K562 (cell line): Measurements from ENCODE around the gene LRCOL1. TPM values are rescaled to one million over a fixed set of nuclear protein-coding genes. Genes with fewer than 3 reads are reported as not detected.

ENCODE experiments used
- ADNP ChIP-seq: fragments of 200-800 bp; sonication (Bioruptor generic); IDR thresholded peaks from 2 replicates; pipeline ENCODE4 v1.6.1; 2016; ENCODE audit warnings: missing genetic modification characterization, missing compliant biosample characterization
- CREM ChIP-seq: IDR thresholded peaks from 2 replicates; pipeline ENCODE4 v1.6.1; 2014; ENCODE audit warnings: antibody characterized with exemption, low read depth
- KAT8 ChIP-seq: fragments of 450-650 bp; IDR thresholded peaks from 2 replicates; pipeline ENCODE4 v1.6.1; 2016; ENCODE audit warnings: low read depth, mild to moderate bottlenecking
- NCOA4 ChIP-seq: fragments of 450-650 bp; IDR thresholded peaks from 2 replicates; pipeline ENCODE4 v1.6.1; 2018; ENCODE audit warnings: mild to moderate bottlenecking; ENCODE audit not compliant: partially characterized antibody
- XRCC4 ChIP-seq: IDR thresholded peaks from one replicate; pipeline ENCODE4 v1.6.1; 2011; ENCODE audit not compliant: insufficient read depth, insufficient read length; ENCODE audit errors: extremely low read depth
- polyA plus RNA-seq, 8 experiments: library from polyadenylated mRNA; depleted of rRNA in 4 of 8; stranded (reverse) in 5 of 8; unstranded in 3 of 8; fragments of >200 nt; fragmentation: Nextera tagmentation in 2 of 8; fragmentation: Illumina TruSeq in 1 of 8; extraction: Ambion mirVana in 2 of 8; extraction: Trizol in 1 of 8; gene quantifications; 2 replicates each; pipeline versions ENCODE4 v1.2.1 to v1.2.3, GENCODE V29; 2011 to 2014; ENCODE audit warnings: inconsistent platforms in 1 of 8, missing spikeins in 1 of 8
- total RNA-seq, 7 experiments: library from RNA; depleted of rRNA in 6 of 7; stranded (reverse); fragments of >200 nt in 6 of 7; fragmentation: Illumina TruSeq in 2 of 7; extraction: Trizol in 2 of 7; gene quantifications; 2 replicates each; pipeline versions ENCODE4 v1.2.1 to v1.2.3, GENCODE V29; 2011 to 2021; ENCODE audit warnings: low replicate concordance in 1 of 7
- TF ChIP-seq, protein P1 (sequence below): fragments of 450-650 bp; IDR thresholded peaks from 2 replicates; pipeline ENCODE4 v1.6.1; 2016; ENCODE audit warnings: low read depth
- TF ChIP-seq, protein P2 (sequence below), 2 experiments: fragments of 150-350 bp in 1 of 2; IDR thresholded peaks; 2 replicates each; pipeline ENCODE4 v1.6.1; 2012 to 2016; ENCODE audit warnings: low read depth in 2 of 2, low read length in 2 of 2, mild to moderate bottlenecking in 1 of 2, moderate library complexity in 1 of 2
- TF ChIP-seq, protein P3 (sequence below): fragments of 250-450 bp; sonication (Bioruptor Pico); IDR thresholded peaks from 2 replicates; pipeline ENCODE4 v1.6.1; 2021; ENCODE audit warnings: mild to moderate bottlenecking
- TF ChIP-seq, protein P4 (sequence below): fragments of 450-650 bp; IDR thresholded peaks from 2 replicates; pipeline ENCODE4 v1.6.1; 2016; ENCODE audit warnings: mild to moderate bottlenecking
- TF ChIP-seq, protein P5 (sequence below), 2 experiments: fragments of 450-650 bp; IDR thresholded peaks; 2 replicates each; pipeline ENCODE4 v1.6.1; 2016

Gene LRCOL1
- total and polyA plus RNA-seq, 9 of the 15 experiments (the other 6 are each of a cell fraction or from before 2014, with no cell fraction given) = not detected

DNA sequence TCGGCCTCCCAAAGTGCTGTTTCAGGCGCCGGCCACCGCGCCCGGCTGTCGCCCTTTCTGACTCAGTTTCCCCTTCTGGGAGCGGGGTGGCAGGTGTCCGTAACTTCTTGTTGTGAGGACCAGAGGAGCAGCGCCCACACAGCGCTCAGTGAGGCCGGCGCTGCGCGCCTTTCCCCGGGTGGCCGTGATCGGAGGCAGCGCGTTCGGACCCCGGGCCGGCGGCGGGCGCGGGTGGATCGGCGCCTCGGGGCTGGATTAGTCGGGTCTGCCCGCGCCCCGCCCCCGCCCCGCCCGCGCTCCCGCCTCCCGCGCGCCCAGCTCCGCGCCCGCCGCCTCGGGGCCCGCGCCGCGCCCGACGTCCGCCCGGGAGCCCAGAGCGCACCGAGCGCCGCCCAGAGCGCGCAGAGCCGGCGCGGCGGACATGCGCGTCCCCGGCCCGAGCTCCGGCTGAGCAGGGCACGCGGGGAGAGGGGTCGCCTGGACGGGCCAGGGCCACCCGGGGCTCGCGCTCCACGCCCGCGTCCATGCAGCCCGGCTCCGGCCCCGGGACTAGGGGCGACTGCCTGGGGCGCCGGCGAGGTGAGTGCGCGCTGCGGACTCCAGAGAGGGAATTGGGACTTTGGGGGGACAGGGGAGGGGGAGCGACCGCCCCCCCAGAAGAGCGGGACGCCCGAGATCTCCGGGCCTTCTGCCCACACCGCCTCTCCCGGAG is 50.6 kb downstream of the LRCOL1 start (continued):
- TF ChIP-seq, protein P1, sequence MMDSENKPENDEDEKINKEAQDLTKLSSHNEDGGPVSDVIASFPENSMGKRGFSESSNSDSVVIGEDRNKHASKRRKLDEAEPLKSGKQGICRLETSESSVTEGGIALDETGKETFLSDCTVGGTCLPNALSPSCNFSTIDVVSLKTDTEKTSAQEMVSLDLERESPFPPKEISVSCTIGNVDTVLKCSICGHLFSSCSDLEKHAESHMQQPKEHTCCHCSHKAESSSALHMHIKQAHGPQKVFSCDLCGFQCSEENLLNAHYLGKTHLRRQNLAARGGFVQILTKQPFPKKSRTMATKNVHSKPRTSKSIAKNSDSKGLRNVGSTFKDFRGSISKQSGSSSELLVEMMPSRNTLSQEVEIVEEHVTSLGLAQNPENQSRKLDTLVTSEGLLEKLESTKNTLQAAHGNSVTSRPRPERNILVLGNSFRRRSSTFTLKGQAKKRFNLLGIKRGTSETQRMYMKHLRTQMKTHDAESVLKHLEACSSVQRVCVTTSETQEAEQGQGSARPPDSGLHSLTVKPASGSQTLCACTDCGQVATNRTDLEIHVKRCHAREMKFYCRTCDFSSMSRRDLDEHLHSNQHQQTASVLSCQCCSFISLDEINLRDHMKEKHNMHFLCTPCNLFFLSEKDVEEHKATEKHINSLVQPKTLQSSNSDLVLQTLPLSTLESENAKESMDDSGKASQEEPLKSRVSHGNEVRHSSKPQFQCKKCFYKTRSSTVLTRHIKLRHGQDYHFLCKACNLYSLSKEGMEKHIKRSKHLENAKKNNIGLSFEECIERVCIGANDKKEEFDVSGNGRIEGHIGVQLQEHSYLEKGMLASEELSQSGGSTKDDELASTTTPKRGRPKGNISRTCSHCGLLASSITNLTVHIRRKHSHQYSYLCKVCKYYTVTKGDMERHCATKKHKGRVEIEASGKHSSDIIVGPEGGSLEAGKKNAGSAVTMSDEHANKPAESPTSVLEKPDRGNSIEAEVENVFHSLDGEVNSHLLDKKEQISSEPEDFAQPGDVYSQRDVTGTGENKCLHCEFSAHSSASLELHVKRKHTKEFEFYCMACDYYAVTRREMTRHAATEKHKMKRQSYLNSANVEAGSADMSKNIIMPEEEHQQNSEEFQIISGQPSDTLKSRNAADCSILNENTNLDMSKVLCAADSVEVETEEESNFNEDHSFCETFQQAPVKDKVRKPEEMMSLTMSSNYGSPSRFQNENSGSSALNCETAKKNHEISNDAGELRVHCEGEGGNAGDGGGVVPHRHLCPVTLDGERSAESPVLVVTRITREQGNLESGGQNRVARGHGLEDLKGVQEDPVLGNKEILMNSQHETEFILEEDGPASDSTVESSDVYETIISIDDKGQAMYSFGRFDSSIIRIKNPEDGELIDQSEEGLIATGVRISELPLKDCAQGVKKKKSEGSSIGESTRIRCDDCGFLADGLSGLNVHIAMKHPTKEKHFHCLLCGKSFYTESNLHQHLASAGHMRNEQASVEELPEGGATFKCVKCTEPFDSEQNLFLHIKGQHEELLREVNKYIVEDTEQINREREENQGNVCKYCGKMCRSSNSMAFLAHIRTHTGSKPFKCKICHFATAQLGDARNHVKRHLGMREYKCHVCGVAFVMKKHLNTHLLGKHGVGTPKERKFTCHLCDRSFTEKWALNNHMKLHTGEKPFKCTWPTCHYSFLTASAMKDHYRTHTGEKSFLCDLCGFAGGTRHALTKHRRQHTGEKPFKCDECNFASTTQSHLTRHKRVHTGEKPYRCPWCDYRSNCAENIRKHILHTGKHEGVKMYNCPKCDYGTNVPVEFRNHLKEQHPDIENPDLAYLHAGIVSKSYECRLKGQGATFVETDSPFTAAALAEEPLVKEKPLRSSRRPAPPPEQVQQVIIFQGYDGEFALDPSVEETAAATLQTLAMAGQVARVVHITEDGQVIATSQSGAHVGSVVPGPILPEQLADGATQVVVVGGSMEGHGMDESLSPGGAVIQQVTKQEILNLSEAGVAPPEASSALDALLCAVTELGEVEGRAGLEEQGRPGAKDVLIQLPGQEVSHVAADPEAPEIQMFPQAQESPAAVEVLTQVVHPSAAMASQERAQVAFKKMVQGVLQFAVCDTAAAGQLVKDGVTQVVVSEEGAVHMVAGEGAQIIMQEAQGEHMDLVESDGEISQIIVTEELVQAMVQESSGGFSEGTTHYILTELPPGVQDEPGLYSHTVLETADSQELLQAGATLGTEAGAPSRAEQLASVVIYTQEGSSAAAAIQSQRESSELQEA = no peak
- TF ChIP-seq, protein P2, sequence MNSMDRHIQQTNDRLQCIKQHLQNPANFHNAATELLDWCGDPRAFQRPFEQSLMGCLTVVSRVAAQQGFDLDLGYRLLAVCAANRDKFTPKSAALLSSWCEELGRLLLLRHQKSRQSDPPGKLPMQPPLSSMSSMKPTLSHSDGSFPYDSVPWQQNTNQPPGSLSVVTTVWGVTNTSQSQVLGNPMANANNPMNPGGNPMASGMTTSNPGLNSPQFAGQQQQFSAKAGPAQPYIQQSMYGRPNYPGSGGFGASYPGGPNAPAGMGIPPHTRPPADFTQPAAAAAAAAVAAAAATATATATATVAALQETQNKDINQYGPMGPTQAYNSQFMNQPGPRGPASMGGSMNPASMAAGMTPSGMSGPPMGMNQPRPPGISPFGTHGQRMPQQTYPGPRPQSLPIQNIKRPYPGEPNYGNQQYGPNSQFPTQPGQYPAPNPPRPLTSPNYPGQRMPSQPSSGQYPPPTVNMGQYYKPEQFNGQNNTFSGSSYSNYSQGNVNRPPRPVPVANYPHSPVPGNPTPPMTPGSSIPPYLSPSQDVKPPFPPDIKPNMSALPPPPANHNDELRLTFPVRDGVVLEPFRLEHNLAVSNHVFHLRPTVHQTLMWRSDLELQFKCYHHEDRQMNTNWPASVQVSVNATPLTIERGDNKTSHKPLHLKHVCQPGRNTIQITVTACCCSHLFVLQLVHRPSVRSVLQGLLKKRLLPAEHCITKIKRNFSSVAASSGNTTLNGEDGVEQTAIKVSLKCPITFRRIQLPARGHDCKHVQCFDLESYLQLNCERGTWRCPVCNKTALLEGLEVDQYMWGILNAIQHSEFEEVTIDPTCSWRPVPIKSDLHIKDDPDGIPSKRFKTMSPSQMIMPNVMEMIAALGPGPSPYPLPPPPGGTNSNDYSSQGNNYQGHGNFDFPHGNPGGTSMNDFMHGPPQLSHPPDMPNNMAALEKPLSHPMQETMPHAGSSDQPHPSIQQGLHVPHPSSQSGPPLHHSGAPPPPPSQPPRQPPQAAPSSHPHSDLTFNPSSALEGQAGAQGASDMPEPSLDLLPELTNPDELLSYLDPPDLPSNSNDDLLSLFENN (IDR thresholded peaks at IDR 0.05; ENCODE audit: low read depth in 2 of 2, low read length in 2 of 2) = peak in 1 of 2 experiments; percentile 78; a peak in 1 of 4 replicates
- no peak for TF ChIP-seq CREM
- no peak for TF ChIP-seq ADNP
- no peak for TF ChIP-seq XRCC4
- no peak for TF ChIP-seq KAT8
- TF ChIP-seq, protein P3, sequence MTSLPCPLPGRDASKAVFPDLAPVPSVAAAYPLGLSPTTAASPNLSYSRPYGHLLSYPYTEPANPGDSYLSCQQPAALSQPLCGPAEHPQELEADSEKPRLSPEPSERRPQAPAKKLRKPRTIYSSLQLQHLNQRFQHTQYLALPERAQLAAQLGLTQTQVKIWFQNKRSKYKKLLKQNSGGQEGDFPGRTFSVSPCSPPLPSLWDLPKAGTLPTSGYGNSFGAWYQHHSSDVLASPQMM (CRISPR knock-in tag) = no peak
- TF ChIP-seq, protein P4, sequence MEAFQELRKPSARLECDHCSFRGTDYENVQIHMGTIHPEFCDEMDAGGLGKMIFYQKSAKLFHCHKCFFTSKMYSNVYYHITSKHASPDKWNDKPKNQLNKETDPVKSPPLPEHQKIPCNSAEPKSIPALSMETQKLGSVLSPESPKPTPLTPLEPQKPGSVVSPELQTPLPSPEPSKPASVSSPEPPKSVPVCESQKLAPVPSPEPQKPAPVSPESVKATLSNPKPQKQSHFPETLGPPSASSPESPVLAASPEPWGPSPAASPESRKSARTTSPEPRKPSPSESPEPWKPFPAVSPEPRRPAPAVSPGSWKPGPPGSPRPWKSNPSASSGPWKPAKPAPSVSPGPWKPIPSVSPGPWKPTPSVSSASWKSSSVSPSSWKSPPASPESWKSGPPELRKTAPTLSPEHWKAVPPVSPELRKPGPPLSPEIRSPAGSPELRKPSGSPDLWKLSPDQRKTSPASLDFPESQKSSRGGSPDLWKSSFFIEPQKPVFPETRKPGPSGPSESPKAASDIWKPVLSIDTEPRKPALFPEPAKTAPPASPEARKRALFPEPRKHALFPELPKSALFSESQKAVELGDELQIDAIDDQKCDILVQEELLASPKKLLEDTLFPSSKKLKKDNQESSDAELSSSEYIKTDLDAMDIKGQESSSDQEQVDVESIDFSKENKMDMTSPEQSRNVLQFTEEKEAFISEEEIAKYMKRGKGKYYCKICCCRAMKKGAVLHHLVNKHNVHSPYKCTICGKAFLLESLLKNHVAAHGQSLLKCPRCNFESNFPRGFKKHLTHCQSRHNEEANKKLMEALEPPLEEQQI = no peak
- TF ChIP-seq NCOA4 = no peak
- TF ChIP-seq, protein P5, sequence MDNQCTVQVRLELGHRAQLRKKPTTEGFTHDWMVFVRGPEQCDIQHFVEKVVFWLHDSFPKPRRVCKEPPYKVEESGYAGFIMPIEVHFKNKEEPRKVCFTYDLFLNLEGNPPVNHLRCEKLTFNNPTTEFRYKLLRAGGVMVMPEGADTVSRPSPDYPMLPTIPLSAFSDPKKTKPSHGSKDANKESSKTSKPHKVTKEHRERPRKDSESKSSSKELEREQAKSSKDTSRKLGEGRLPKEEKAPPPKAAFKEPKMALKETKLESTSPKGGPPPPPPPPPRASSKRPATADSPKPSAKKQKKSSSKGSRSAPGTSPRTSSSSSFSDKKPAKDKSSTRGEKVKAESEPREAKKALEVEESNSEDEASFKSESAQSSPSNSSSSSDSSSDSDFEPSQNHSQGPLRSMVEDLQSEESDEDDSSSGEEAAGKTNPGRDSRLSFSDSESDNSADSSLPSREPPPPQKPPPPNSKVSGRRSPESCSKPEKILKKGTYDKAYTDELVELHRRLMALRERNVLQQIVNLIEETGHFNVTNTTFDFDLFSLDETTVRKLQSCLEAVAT (IDR thresholded peaks at IDR 0.05) = peak in 1 of 2 experiments; percentile 95; a peak in 2 of 4 replicates
